T-helper 2 cell treated with Interferon-gamma antibody and Interleukin-4, amounts not matched to agents 5 μg/mL and 100 μg/mL, for 36 hours (primary cell): ENCODE results near the gene GSX1.

Experiments used
- DNase-seq: peaks from one replicate; pipeline ENCODE4 v3.0.0; 2021; ENCODE audit warnings: low spot score
- H3K27ac Mint-ChIP-seq: one replicate; pipeline ENCODE4 v1.8.0; 2021; ENCODE audit warnings: mild to moderate bottlenecking, mixed read lengths
- H3K27me3 Mint-ChIP-seq: one replicate; pipeline ENCODE4 v1.8.0; 2021; ENCODE audit warnings: low read depth, mixed read lengths
- H3K36me3 Mint-ChIP-seq: one replicate; pipeline ENCODE4 v1.8.0; 2021; ENCODE audit warnings: low read depth, mixed read lengths
- H3K4me1 Mint-ChIP-seq: one replicate; pipeline ENCODE4 v1.8.0; 2021; ENCODE audit warnings: low read depth, mixed read lengths
- H3K4me3 Mint-ChIP-seq: one replicate; pipeline ENCODE4 v1.8.0; 2022; ENCODE audit warnings: mild to moderate bottlenecking, moderate library complexity, mixed read lengths
- H3K9me3 Mint-ChIP-seq: one replicate; pipeline ENCODE4 v1.8.0; 2021; ENCODE audit warnings: mixed read lengths

Gene GSX1

DNA sequence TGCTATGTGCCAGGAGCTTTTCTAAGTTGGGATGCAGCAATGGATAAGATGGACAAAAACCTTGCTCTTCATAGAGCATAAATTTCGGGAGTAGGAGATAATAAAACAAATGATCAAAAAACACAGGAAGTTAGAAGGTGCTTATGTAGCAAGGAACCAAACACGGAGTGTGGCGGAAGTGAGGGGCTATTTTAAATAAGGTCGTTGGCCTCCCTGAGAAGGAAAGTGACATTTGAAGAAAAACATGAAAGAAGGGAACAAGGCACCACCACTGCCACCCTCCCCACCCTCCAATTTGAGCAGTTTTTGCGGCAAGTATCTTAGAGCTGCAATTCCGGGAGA, 3.2 kb upstream of the GSX1 start:
- Mint-ChIP-seq H3K4me1 (peaks cover 17% of the 10 kb centered on the region), H3K27me3 (peaks cover 70% of the 10 kb centered on the region), H3K36me3 (no peaks in the 10 kb centered on the region), H3K27ac (no peak overlapping the region), H3K9me3 (no peaks in the 10 kb centered on the region), H3K4me3 (peak overlapping the region; percentile 67)
- DNase-seq: no peak

DNA sequence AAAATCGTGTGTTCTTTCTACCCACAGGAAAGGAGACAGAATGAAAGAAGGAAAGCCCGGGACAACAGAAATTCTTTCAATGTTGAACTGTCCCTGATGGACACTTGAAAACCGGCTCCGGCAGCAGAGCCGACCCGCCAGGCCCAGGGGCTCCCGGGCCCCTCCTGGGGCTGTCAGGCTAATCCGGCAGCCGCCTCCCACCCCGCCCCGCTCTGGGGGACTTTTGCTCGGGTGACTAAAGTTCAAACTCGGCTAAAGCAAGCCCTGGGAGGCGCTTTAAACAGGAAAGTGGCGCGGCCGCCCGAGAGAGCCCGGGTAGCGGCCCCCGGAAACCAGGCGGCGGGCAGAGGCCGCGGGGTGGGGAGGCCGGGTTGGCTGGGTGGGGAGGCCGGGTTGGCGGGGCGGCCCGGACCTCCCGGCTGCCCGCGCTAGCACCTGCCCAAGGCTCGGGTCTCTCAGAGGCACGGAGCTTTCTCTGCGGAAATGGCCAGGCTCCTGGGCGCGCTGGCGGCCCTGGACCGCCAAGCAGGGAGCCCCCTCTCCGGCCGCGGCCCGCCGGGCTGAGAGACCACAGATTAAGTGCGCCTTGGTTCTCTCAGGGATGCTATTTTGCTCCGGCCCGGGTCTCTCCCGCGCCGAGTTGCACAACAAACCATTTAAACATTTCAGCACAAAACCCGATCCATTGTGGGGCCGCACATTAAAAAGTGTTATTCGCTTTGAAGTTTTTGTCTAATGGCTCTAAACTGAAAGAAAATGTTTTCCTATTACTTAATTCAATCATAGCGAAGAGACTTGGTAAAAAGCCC, 2.6 kb upstream of the GSX1 start:
- Mint-ChIP-seq H3K27me3 (peaks cover 73% of the 10 kb centered on the region), H3K27ac (no peak overlapping the region)

DNA sequence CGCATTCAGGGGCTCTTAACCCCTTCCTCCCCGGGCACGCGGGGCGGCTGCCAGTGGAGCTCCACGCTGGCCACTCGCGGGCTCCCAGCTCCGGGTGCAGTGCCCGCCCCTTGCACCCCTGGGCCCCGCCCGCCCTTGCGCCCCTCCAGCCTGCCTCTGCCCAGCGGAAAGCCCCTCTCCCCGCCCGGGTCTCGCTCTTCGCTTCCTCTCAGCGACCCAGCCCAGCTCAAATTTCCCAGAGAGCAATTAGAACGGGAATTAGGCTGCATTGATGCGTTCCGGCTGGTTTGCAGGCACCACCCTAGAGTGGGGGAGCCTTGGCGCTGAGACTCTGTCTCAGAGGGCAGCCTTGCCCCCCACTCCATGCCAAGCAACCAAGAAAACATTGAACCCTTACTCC, 1.8 kb upstream of the GSX1 start:
- H3K4me1 Mint-ChIP-seq: peaks cover 18% of the 10 kb centered on the region
- H3K27me3 Mint-ChIP-seq: peaks cover 80% of the 10 kb centered on the region
- no peak overlapping the region for H3K27ac Mint-ChIP-seq
- H3K36me3 Mint-ChIP-seq: no peaks in the 10 kb centered on the region
- peak overlapping the region; percentile 81 for H3K4me3 Mint-ChIP-seq
- no peak for DNase-seq
- no peaks in the 10 kb centered on the region for H3K9me3 Mint-ChIP-seq

More for the DNA sequence above, 2.6 kb upstream of the GSX1 start:
- H3K4me1 Mint-ChIP-seq: peaks cover 18% of the 10 kb centered on the region
- no peaks in the 10 kb centered on the region for H3K36me3 Mint-ChIP-seq
- H3K4me3 Mint-ChIP-seq: peak overlapping the region; percentile 67
- no peaks in the 10 kb centered on the region for H3K9me3 Mint-ChIP-seq
- DNase-seq: no peak

DNA sequence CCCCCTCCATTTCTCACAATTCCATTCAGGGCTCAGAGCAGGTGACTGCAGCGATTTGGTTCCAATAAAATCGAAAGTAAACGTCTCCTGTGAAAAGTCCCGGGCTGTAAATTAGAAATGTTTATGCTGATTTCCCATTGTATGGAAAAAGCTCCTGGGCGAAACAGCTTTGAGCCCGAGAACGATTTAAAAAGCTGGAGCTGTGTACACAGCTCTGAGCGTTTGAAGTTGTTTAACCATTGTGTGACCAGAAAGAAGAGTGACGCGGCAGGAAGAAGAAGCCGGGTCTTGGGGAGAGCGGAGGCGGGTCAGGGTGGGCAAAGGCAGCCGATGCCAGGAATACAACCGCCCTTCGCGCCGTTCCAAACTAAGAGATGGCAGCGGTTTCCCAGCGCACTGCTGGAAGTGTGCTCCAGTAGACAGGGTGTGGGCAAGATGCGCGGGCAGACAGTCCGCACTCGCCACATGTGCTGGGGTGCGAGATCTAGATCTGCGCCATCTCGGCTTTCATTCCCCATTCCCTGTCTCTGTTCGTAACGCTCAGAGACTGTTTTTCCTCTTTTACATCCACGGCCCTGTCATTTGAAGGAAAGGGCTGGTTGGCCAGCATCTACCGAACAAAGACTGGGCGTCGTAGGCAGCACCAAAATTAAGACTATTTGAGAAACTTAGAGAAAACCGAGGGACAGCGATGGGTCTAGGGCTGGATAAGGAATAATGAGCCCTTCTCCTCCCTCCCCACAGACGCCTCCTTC, 960 bp upstream of the GSX1 start:
- H3K27ac Mint-ChIP-seq: no peak overlapping the region
- no peak for DNase-seq
- H3K4me1 Mint-ChIP-seq: peaks cover 18% of the 10 kb centered on the region
- H3K36me3 Mint-ChIP-seq: no peaks in the 10 kb centered on the region
- H3K27me3 Mint-ChIP-seq: peaks cover 86% of the 10 kb centered on the region
- no peaks in the 10 kb centered on the region for H3K9me3 Mint-ChIP-seq
- peak overlapping the region; percentile 81 for H3K4me3 Mint-ChIP-seq

GRCh38 chr13:27791901-27792392, 336 bp upstream of the GSX1 start:
- peaks cover 18% of the 10 kb centered on the region for H3K4me1 Mint-ChIP-seq
- peaks cover 87% of the 10 kb centered on the region for H3K27me3 Mint-ChIP-seq
- DNase-seq: no peak
- H3K9me3 Mint-ChIP-seq: no peaks in the 10 kb centered on the region
- H3K36me3 Mint-ChIP-seq: no peaks in the 10 kb centered on the region
- no peak overlapping the region for H3K27ac Mint-ChIP-seq
- peak overlapping the region; percentile 34 for H3K4me3 Mint-ChIP-seq

DNA sequence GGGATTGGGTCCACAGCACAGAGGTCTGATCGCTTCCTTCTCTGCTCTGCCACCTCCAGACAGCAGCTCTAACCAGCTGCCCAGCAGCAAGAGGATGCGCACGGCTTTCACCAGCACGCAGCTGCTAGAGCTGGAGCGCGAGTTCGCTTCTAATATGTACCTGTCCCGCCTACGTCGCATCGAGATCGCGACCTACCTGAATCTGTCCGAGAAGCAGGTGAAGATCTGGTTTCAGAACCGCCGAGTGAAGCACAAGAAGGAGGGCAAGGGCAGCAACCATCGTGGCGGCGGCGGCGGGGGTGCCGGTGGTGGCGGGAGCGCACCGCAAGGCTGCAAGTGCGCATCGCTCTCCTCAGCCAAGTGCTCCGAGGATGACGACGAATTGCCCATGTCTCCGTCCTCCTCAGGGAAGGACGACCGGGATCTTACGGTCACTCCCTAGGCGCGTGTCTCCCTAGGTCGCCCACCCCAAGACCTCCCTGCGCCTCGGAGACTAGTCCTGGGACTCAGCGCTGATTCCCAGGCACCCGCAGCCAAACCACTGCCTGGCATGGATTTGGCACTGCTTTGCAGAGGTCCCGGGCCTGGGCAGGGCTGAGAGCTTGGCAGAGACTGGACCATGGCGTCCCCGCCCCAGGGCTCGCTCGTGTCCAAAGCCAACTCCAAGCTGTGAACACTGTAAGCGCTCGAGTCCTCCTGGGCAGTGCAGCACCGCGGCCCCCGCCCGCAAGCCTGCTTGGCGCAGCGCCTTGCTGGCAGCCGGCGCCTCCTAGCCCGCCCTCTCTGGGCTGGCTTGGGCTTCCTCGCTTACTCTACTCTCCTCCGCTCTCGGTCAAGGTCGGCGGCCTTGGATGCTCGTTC, 1.5 kb downstream of the GSX1 start:
- H3K27me3 Mint-ChIP-seq: peaks cover 88% of the 10 kb centered on the region
- peaks cover 17% of the 10 kb centered on the region for H3K4me1 Mint-ChIP-seq
- no peaks in the 10 kb centered on the region for H3K9me3 Mint-ChIP-seq
- H3K36me3 Mint-ChIP-seq: no peaks in the 10 kb centered on the region
- no peak for DNase-seq
- no peak overlapping the region for H3K4me3 Mint-ChIP-seq
- H3K27ac Mint-ChIP-seq: no peak overlapping the region

DNA sequence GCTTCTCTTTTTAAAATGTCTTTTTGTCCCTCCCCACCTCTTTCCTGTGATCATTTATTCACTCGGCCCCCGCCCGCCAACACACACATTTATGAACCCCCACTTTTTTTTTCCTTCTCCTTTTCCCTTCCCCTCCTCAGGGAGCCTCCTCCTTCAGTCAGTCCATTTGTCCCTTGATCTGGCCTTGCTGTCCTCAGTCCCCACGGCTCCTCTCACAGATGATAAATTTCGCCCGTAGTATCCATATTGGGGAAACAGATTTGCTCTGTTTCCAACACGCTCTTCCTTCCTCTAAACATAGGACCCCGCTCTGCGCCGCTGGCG, 2.0 kb downstream of the GSX1 start:
- H3K27me3 Mint-ChIP-seq: peaks cover 85% of the 10 kb centered on the region
- H3K4me1 Mint-ChIP-seq: peaks cover 13% of the 10 kb centered on the region
- H3K36me3 Mint-ChIP-seq: no peaks in the 10 kb centered on the region
- no peak for DNase-seq
- no peak overlapping the region for H3K27ac Mint-ChIP-seq
- no peaks in the 10 kb centered on the region for H3K9me3 Mint-ChIP-seq
- H3K4me3 Mint-ChIP-seq: no peak overlapping the region

DNA sequence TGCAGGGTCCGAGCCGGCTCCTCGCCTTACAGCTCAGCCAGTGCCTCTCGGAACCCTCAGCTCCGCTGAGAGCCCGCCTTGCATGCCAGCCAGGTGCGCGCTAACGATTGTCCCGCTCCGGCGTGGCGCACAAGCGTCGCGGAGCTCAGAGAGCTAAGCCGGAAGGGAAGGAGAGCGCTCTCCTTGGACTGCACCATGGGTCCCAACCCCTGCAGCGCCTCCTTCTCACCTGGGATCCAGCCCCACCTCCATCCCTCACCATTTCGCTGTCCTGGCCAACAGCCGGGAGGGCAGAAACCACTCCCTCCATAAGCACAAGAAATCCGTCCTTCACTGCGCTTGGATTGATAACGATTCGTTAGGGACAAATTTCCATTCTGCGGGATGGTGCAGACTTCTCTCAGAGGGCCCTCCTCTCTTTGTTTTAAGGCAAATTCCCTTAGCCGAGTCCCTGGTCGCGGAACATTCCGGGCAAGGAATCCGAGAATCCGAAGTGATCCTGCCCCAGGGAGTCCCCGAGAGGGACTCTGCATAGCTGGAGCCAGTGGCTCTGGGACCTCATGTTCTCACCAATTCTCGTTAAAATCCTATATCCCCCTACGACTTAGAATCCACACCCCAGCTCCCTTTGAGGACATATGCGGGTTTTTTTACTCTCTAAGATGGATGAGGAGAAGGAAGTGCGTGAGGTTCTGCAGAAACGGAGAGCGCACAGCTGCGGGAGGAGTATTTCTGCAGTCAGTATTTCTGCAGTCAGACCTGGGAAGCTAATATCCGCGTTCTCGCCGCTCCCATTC, 2.8 kb downstream of the GSX1 start:
- Mint-ChIP-seq H3K4me1 (peaks cover 13% of the 10 kb centered on the region), H3K4me3 (no peak overlapping the region), H3K27ac (no peak overlapping the region), H3K9me3 (no peaks in the 10 kb centered on the region), H3K36me3 (no peaks in the 10 kb centered on the region), H3K27me3 (peaks cover 84% of the 10 kb centered on the region)
- no peak for DNase-seq

DNA sequence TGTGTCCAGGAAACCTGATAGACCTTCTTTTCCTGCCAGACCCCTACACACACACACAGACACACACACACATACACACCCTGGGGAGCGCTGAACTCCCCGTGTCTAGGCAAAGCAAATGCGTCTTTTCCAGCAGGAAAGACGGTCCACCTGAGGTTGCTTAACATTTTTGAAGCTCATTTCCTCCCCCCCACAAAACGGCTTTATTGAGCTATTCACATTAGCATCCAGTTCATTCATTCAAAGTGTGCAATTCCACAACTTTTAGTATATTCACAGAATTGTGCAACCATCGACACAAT, 3.4 kb downstream of the GSX1 start:
- no peaks in the 10 kb centered on the region for H3K36me3 Mint-ChIP-seq
- H3K4me1 Mint-ChIP-seq: peaks cover 11% of the 10 kb centered on the region
- peaks cover 86% of the 10 kb centered on the region for H3K27me3 Mint-ChIP-seq
- H3K9me3 Mint-ChIP-seq: no peaks in the 10 kb centered on the region
- no peak overlapping the region for H3K27ac Mint-ChIP-seq
- no peak overlapping the region for H3K4me3 Mint-ChIP-seq
- no peak for DNase-seq

DNA sequence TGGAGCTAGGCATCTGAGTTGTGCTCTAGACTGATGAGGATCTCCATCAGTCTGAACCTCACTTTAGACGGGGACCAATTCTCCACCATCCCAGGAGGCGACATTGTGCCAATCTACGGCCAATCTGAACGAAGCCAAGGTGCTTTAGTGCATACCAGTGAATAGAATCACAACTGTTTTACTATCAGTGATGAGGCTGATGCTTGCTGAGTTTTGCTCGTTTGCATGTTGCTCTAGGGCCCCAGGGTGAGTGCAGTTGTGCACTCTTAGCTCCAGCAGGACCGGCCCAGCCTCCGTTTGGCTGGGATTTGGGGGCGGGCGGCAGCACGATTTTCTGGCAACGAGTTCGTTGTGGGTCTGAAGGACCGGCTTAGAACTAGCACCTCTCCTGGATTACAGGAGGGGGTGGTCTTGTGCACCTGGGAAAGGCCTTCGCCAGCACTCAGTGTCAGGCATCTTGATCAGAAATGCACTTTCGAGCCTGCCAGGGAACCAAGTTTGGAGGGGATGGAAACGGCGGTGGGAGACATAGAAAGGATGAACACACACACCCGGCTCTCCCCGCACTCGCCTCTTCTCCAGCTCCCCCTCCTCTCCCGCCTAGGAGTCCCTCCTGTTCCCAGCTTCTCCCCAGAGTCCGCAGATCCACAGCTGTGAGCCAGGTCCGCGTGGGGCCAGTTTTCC, 4.4 kb downstream of the GSX1 start:
- H3K27me3 Mint-ChIP-seq: peaks cover 78% of the 10 kb centered on the region
- no peak overlapping the region for H3K4me3 Mint-ChIP-seq
- no peaks in the 10 kb centered on the region for H3K9me3 Mint-ChIP-seq
- H3K27ac Mint-ChIP-seq: no peak overlapping the region
- H3K36me3 Mint-ChIP-seq: no peaks in the 10 kb centered on the region
- H3K4me1 Mint-ChIP-seq: peaks cover 5% of the 10 kb centered on the region
- DNase-seq: no peak

DNA sequence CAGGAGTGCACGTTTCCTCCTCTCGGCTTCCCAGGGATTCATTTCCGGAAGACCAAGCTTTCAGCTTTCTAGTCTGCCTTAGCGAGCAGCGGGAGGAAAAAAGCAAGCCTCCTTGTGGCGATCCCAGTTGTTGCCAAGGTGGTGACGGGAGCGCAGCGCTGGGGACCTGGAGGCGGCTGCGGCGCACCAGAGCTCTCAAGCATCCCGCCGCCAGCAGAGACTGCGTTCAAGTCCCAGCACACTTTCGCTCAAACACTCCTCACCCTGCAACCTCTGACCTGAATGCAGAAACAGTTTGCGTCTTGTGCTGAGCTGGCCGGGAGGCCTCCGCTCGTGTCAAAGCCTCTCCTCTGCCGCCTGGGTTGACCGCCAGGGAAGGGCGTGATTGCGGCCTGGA, 4.9 kb downstream of the GSX1 start:
- Mint-ChIP-seq H3K36me3 (no peaks in the 10 kb centered on the region), H3K4me3 (no peak overlapping the region), H3K4me1 (peaks cover 1% of the 10 kb centered on the region), H3K9me3 (no peaks in the 10 kb centered on the region), H3K27me3 (peaks cover 74% of the 10 kb centered on the region), H3K27ac (no peak overlapping the region)
- no peak for DNase-seq

GRCh38 chr13:27806744-27807387, 14.6 kb downstream of the GSX1 start:
- H3K4me3 Mint-ChIP-seq: no peak overlapping the region
- H3K27ac Mint-ChIP-seq: no peak overlapping the region
- peaks cover 31% of the 10 kb centered on the region for H3K27me3 Mint-ChIP-seq
- DNase-seq: no peak
- H3K36me3 Mint-ChIP-seq: no peaks in the 10 kb centered on the region
- no peaks in the 10 kb centered on the region for H3K9me3 Mint-ChIP-seq
- H3K4me1 Mint-ChIP-seq: no peaks in the 10 kb centered on the region
